Thyroid gland (tissue), 4 donors: ENCODE results near the gene ESCO1.

Experiments used
- POLR2A ChIP-seq, 2 donors: fragments of 450-650 bp; IDR thresholded peaks; one replicate each; pipeline ENCODE4 v1.6.1; 2017; ENCODE audit warnings: antibody characterized with exemption in 2 of 2, mild to moderate bottlenecking in 2 of 2, moderate library complexity in 1 of 2
- TF ChIP-seq, protein P1 (sequence below), 6 experiments: fragments of 200-600 bp in 3 of 6; fragments of 450-650 bp in 3 of 6; sonication (generic) in 3 of 6; IDR thresholded peaks; one replicate each; pipeline ENCODE4 v1.5.1; 2016 to 2019; ENCODE audit warnings: antibody characterized with exemption in 6 of 6, mild to moderate bottlenecking in 2 of 6, inconsistent platforms in 1 of 6, moderate library complexity in 1 of 6

GRCh38 chr18:21559195-21559594 lies 41.3 kb downstream of the ESCO1 start:
- TF ChIP-seq, protein P1, sequence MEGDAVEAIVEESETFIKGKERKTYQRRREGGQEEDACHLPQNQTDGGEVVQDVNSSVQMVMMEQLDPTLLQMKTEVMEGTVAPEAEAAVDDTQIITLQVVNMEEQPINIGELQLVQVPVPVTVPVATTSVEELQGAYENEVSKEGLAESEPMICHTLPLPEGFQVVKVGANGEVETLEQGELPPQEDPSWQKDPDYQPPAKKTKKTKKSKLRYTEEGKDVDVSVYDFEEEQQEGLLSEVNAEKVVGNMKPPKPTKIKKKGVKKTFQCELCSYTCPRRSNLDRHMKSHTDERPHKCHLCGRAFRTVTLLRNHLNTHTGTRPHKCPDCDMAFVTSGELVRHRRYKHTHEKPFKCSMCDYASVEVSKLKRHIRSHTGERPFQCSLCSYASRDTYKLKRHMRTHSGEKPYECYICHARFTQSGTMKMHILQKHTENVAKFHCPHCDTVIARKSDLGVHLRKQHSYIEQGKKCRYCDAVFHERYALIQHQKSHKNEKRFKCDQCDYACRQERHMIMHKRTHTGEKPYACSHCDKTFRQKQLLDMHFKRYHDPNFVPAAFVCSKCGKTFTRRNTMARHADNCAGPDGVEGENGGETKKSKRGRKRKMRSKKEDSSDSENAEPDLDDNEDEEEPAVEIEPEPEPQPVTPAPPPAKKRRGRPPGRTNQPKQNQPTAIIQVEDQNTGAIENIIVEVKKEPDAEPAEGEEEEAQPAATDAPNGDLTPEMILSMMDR (IDR thresholded peaks at IDR 0.05) = no peak
- no peak for TF ChIP-seq POLR2A (IDR thresholded peaks at IDR 0.05)
